Testis (tissue), 3 donors: Measurements from ENCODE around the gene ZAP70. TPM values are rescaled to one million over a fixed set of nuclear protein-coding genes. Genes with fewer than 3 reads are reported as not detected.

Experiments
- DNase-seq: peaks from one replicate; pipeline ENCODE4 v3.0.0-alpha.2; 2019
- H3K27ac ChIP-seq, 2 donors: fragments of 200-600 bp; sonication (generic); one replicate each; pipeline ENCODE4 v1.5.1; 2019
- H3K27me3 ChIP-seq: fragments of 200-600 bp; sonication (generic); one replicate; pipeline ENCODE4 v1.5.1; 2019
- H3K36me3 ChIP-seq: fragments of 200-600 bp; sonication (generic); one replicate; pipeline ENCODE4 v1.5.1; 2017; ENCODE audit warnings: low read depth; ENCODE audit errors: missing control alignments
- H3K4me1 ChIP-seq: fragments of 200-600 bp; sonication (generic); one replicate; pipeline ENCODE4 v1.5.1; 2019
- H3K4me3 ChIP-seq, 2 donors: fragments of 200-600 bp; sonication (generic); one replicate each; pipeline ENCODE4 v1.5.1; 2017 to 2019
- H3K9me3 ChIP-seq: fragments of 200-600 bp; sonication (generic); one replicate; pipeline ENCODE4 v1.5.1; 2017
- POLR2A ChIP-seq: fragments of 450-650 bp; IDR thresholded peaks from one replicate; pipeline ENCODE4 v1.6.1; 2017; ENCODE audit warnings: antibody characterized with exemption, mild to moderate bottlenecking, moderate library complexity
- WGBS, 2 donors: methylation state at CpG; one replicate each; pipeline ENCODE4 v1.1.5; 2018; 5-methylcytosine and 5-hydroxymethylcytosine counted together
- intact Hi-C: fragments of 100-400 bp; cut with DNase I; formaldehyde crosslinking; loops from one replicate; pipeline ENCODE4 v1.15.1; 2023; ENCODE audit warnings: low total_unique reads
- polyA plus RNA-seq: library from polyadenylated mRNA; stranded (reverse); fragments of 350-450 nt; fragmentation: Illumina TruSeq; extraction: RNeasy Lipid Tissue Mini Kit (QIAGEN cat#74804); gene quantifications from one replicate; pipeline ENCODE4 v1.2.3, GENCODE V29; 2014; ENCODE audit warnings: low read depth, low replicate concordance; ENCODE audit not compliant: insufficient read depth
- total RNA-seq, 2 donors: library from RNA; depleted of rRNA; stranded (reverse); fragments of >200 nt; gene quantifications; one replicate each; pipeline ENCODE4 v1.2.3, GENCODE V29; 2016
- TF ChIP-seq, protein P1 (sequence below), 3 experiments: fragments of 450-650 bp in 2 of 3; fragments of 200-600 bp in 1 of 3; sonication (generic) in 1 of 3; IDR thresholded peaks; one replicate each; pipeline ENCODE4 v1.5.1; 2016 to 2019; ENCODE audit warnings: antibody characterized with exemption in 3 of 3, mild to moderate bottlenecking in 2 of 3, moderate library complexity in 1 of 3

ZAP70 gene
- total and polyA plus RNA-seq, 3 donors from 2014 or later: 5.5 to 6.5 (median 6.4) TPM

DNA sequence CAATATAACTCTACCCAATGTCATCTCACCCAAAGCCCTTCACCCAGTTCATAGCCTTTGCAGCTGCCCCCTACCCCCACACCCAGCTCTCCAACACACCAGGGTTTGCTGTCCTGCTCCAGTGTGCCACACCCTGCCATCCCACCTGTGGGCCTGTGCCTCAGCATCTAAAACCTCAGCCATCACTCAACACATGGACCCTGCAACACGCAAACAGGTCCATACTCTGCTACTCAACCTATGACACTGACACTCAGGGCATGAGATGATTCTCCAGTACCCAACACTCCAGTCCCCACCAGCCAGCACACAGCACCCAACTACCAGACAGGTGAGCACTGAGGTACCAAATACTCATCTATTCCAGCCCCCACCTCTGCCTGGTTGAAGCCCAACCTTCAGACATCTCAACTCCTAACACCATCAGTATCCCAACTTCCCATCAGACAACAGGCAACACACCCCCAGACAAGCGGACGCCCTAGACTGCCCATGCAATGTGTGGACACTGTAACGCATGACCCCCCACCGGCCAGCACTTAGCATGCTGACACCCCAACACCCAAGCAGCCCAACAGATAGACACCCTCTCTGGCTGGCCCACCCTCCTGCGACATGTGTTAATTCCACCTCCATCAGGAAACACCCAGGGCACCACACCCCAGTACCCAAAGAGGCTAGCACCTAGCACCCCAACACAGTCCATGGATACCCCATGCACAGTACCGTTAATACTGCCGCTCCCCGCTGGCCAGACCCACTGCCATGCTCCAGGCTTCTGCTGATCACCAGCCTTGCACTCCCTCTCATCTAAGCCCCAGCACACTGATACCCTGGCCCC lies 25.0 kb downstream of the ZAP70 start:
- WGBS, 2 donors: 95% methylated on average over 7 to 9 of the region's 9 CpGs
- intact Hi-C loops: no loop called here
- TF ChIP-seq, protein P1, sequence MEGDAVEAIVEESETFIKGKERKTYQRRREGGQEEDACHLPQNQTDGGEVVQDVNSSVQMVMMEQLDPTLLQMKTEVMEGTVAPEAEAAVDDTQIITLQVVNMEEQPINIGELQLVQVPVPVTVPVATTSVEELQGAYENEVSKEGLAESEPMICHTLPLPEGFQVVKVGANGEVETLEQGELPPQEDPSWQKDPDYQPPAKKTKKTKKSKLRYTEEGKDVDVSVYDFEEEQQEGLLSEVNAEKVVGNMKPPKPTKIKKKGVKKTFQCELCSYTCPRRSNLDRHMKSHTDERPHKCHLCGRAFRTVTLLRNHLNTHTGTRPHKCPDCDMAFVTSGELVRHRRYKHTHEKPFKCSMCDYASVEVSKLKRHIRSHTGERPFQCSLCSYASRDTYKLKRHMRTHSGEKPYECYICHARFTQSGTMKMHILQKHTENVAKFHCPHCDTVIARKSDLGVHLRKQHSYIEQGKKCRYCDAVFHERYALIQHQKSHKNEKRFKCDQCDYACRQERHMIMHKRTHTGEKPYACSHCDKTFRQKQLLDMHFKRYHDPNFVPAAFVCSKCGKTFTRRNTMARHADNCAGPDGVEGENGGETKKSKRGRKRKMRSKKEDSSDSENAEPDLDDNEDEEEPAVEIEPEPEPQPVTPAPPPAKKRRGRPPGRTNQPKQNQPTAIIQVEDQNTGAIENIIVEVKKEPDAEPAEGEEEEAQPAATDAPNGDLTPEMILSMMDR (IDR thresholded peaks at IDR 0.05): no peak
- no peak for TF ChIP-seq POLR2A
- H3K4me3 ChIP-seq: no peak overlapping the region
- no peaks in the 10 kb centered on the region for H3K9me3 ChIP-seq
- DNase-seq: no peak
- no peaks in the 10 kb centered on the region for H3K27me3 ChIP-seq
- no peaks in the 10 kb centered on the region for H3K36me3 ChIP-seq
- no peaks in the 10 kb centered on the region for H3K4me1 ChIP-seq
- no peak overlapping the region for H3K27ac ChIP-seq

DNA sequence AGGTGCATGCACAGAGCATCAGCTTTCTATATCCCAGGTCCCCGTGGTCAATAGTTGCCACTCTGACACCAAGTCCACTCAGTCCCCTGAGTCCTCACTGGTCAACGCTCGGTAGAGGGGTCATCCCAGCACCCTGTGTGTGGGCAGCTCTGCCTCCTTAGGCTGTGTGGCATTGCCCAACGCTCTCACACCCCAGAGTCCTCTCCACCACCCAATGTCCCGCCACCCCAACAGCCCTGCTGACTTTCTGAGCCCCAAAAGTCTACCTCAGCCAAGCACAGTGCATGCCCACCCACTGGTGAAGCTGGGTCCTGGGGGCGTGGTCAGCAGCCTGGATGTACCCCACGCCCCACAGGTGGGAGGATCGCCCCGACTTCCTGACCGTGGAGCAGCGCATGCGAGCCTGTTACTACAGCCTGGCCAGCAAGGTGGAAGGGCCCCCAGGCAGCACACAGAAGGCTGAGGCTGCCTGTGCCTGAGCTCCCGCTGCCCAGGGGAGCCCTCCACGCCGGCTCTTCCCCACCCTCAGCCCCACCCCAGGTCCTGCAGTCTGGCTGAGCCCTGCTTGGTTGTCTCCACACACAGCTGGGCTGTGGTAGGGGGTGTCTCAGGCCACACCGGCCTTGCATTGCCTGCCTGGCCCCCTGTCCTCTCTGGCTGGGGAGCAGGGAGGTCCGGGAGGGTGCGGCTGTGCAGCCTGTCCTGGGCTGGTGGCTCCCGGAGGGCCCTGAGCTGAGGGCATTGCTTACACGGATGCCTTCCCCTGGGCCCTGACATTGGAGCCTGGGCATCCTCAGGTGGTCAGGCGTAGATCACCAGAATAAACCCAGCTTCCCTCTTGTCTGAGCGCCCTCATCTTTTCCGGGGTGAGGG lies 25.9 kb downstream of the ZAP70 start:
- 86 to 91% methylated on average over 6 to 23 of the region's 23 CpGs for WGBS, 2 donors
- Histone ChIP-seq H3K4me1 (no peaks in the 10 kb centered on the region), H3K27me3 (no peaks in the 10 kb centered on the region), H3K36me3 (no peaks in the 10 kb centered on the region), H3K9me3 (no peaks in the 10 kb centered on the region), H3K27ac (no peak overlapping the region), H3K4me3 (no peak overlapping the region)
- TF ChIP-seq POLR2A: no peak
- TF ChIP-seq, protein P1 (IDR thresholded peaks at IDR 0.05): no peak
- intact Hi-C loops: no loop called here
- DNase-seq: no peak

DNA sequence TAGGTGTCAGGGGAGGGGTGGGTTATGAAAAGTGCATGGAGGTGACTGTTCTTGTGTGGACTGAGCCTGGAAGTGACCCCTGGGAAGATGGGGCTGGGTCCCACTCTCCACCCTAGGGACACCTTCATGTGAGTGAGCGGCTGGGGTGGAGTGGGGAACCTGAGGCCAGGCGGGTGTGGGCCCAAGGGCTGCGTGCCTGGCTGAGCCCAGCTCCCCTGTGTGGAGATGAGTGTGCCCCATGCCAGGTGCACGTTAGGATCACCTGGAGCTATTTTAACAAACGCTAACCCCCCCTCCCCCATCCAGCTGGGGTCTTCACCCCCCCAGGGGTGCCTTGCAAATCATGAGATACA lies 26.5 kb downstream of the ZAP70 start:
- H3K4me1 ChIP-seq: no peaks in the 10 kb centered on the region
- TF ChIP-seq POLR2A: no peak
- TF ChIP-seq, protein P1 (IDR thresholded peaks at IDR 0.05): no peak
- no peak overlapping the region for H3K4me3 ChIP-seq
- H3K27me3 ChIP-seq: no peaks in the 10 kb centered on the region
- WGBS, 2 donors: 85 to 100% methylated on average over 4 to 5 of the region's 5 CpGs
- no peaks in the 10 kb centered on the region for H3K36me3 ChIP-seq
- intact Hi-C loops: no loop called here
- H3K9me3 ChIP-seq: no peaks in the 10 kb centered on the region
- no peak overlapping the region for H3K27ac ChIP-seq
- DNase-seq: no peak

DNA sequence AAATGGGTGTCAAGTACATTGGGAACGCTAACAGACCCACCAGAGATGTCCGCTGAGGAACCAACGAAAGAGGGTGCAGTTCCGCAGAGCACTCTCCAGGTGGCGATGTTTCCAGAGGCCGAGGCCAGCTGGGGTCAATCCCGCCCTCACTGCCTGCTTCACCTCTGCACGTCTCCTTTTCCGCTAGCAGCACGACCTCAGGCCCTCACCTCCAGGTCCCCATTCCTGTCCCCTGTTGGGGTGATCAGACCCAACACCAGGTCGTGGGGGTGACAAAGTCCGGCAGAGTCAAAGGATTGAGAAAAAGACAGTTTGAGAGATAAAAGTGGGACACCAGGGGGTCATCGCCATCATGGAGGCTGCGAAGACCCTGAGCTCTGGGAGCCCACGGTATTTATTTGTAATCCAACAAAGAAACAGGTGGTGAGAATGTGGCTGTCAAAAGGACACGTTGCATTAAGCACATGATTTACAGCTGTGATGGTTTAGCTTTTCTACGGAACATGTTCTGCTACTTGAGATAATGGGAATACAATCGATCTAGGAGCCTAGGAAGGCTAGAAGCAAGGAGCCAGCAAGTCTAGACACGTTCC lies 27.3 kb downstream of the ZAP70 start:
- 18 to 25% methylated on average over 19 of the region's 19 CpGs for WGBS, 2 donors
- Histone ChIP-seq H3K4me1 (no peaks in the 10 kb centered on the region), H3K9me3 (no peaks in the 10 kb centered on the region), H3K27me3 (no peaks in the 10 kb centered on the region), H3K27ac (no peak overlapping the region), H3K36me3 (no peaks in the 10 kb centered on the region), H3K4me3 (no peak overlapping the region)
- TF ChIP-seq, protein P1 (IDR thresholded peaks at IDR 0.05): peak; percentile 47 to 69 (median 59)
- no peak for TF ChIP-seq POLR2A
- DNase-seq: peak; percentile 68
- intact Hi-C loops: no loop called here
